ENCODE results near the gene TCEAL3.
"Not testable (repeated sequence)": the region's sequence is repeated elsewhere in the genome, so short reads cannot be mapped to it uniquely, and the experiment has no call there.

TCEAL3 gene

GRCh38 chrX:103635436-103635835 lies 27.7 kb downstream of the TCEAL3 start:
- TF ChIP-seq CTCF (IDR thresholded peaks at IDR 0.05; ENCODE audit: low read depth, low read length, missing control alignments), result no peak
- DNase-seq (ENCODE audit: extremely low read depth, low read depth), result no peak
- no peak overlapping the region for H3K4me3 ChIP-seq (replicated peaks; ENCODE audit: low read depth, low read length)

- H3K4me3 ChIP-seq (replicated peaks; ENCODE audit: low read depth, low read length), result no peak overlapping the region
- no peak for TF ChIP-seq CTCF (IDR thresholded peaks at IDR 0.05; ENCODE audit: low read depth, low read length, missing control alignments)
- DNase-seq (ENCODE audit: extremely low read depth, low read depth), result no peak
Measured at GRCh38 chrX:103637604-103638338, 30.0 kb downstream of the TCEAL3 start.

GRCh38 chrX:103638479-103639346 lies 30.9 kb downstream of the TCEAL3 start:
- not testable (repeated sequence) for DNase-seq (ENCODE audit: extremely low read depth, low read depth); H3K4me3 ChIP-seq (replicated peaks; ENCODE audit: low read depth, low read length)

- DNase-seq (ENCODE audit: extremely low read depth, low read depth), result no peak
- H3K4me3 ChIP-seq (replicated peaks; ENCODE audit: low read depth, low read length), result no peak overlapping the region
- TF ChIP-seq CTCF (IDR thresholded peaks at IDR 0.05; ENCODE audit: low read depth, low read length, missing control alignments), result no peak
Measured at GRCh38 chrX:103640401-103641155, 32.8 kb downstream of the TCEAL3 start.

GRCh38 chrX:103644125-103644524 lies 36.4 kb downstream of the TCEAL3 start:
- TF ChIP-seq CTCF (IDR thresholded peaks at IDR 0.05; ENCODE audit: low read depth, low read length, missing control alignments), result no peak
- no peak overlapping the region for H3K4me3 ChIP-seq (replicated peaks; ENCODE audit: low read depth, low read length)
- DNase-seq (ENCODE audit: extremely low read depth, low read depth), result no peak

- no peak for DNase-seq (ENCODE audit: extremely low read depth, low read depth)
- H3K4me3 ChIP-seq (replicated peaks; ENCODE audit: low read depth, low read length), result no peak overlapping the region
- TF ChIP-seq CTCF (IDR thresholded peaks at IDR 0.05; ENCODE audit: low read depth, low read length, missing control alignments), result no peak
Measured at GRCh38 chrX:103647630-103648029, 39.9 kb downstream of the TCEAL3 start.
